Karpas-422 (cell line): ENCODE results near the gene OAS2. TPM values are rescaled to one million over a fixed set of nuclear protein-coding genes. Genes with fewer than 3 reads are reported as not detected.

Experiments
- DNase-seq: peaks from one replicate; pipeline ENCODE4 v3.0.0-alpha.2; 2015
- H2AFZ ChIP-seq: fragments of 200-600 bp; sonication (generic); 2 replicates; pipeline ENCODE4 v1.6.1; 2014; ENCODE audit warnings: antibody characterized with exemption, low read length, mixed read lengths
- H3K27ac ChIP-seq: fragments of 200-600 bp; sonication (generic); 2 replicates; pipeline ENCODE4 v1.5.1; 2014; ENCODE audit warnings: mild to moderate bottlenecking, low read length, moderate library complexity
- H3K27me3 ChIP-seq: fragments of 200-600 bp; sonication (generic); 2 replicates; pipeline ENCODE4 v1.6.1; 2014; ENCODE audit warnings: low read length, mixed read lengths
- H3K36me3 ChIP-seq: fragments of 200-600 bp; sonication (generic); 2 replicates; pipeline ENCODE4 v1.6.1; 2014; ENCODE audit warnings: low read length, mixed read lengths; ENCODE audit not compliant: insufficient read depth
- H3K4me1 ChIP-seq: fragments of 200-600 bp; sonication (generic); 2 replicates; pipeline ENCODE4 v1.6.1; 2014; ENCODE audit warnings: mild to moderate bottlenecking, low read length, mixed read lengths
- H3K4me2 ChIP-seq: fragments of 200-600 bp; sonication (generic); 2 replicates; pipeline ENCODE4 v1.6.1; 2014; ENCODE audit warnings: low read length, low read depth, mild to moderate bottlenecking; ENCODE audit not compliant: poor library complexity, severe bottlenecking
- H3K4me3 ChIP-seq: fragments of 200-600 bp; sonication (generic); 2 replicates; pipeline ENCODE4 v1.5.1; 2014; ENCODE audit warnings: mild to moderate bottlenecking, antibody characterized with exemption, low read length, mixed read lengths
- H3K79me2 ChIP-seq: fragments of 200-600 bp; sonication (generic); 2 replicates; pipeline ENCODE4 v1.6.1; 2014; ENCODE audit warnings: mild to moderate bottlenecking, low read length, mixed read lengths
- H3K9ac ChIP-seq: fragments of 200-600 bp; sonication (generic); 2 replicates; pipeline ENCODE4 v1.6.0; 2014; ENCODE audit warnings: low read length
- H3K9me2 ChIP-seq: fragments of 200-600 bp; sonication (generic), shearing (Covaris generic); replicated peaks from 2 replicates; pipeline ENCODE4 v1.6.0; 2014; ENCODE audit warnings: mild to moderate bottlenecking, low read length, moderate library complexity; ENCODE audit not compliant: insufficient read depth
- H3K9me3 ChIP-seq: fragments of 300-700, 200-600 bp; sonication (generic); 2 replicates; pipeline ENCODE4 v1.6.1; 2014; ENCODE audit warnings: low read length, mixed read lengths
- H4K20me1 ChIP-seq: fragments of 200-600 bp; sonication (generic); 2 replicates; pipeline ENCODE4 v1.6.1; 2014; ENCODE audit warnings: mild to moderate bottlenecking, antibody characterized with exemption, low read length, low read depth; ENCODE audit not compliant: insufficient read depth
- total RNA-seq: library from RNA; depleted of rRNA; stranded (reverse); fragments of >200 nt; shearing (Covaris generic); gene quantifications from 2 replicates; pipeline ENCODE4 v1.2.3, GENCODE V29; 2014; ENCODE audit warnings: low replicate concordance

Gene OAS2
- total RNA-seq, 1 experiment from 2014 or later, result 6.3 TPM

DNA sequence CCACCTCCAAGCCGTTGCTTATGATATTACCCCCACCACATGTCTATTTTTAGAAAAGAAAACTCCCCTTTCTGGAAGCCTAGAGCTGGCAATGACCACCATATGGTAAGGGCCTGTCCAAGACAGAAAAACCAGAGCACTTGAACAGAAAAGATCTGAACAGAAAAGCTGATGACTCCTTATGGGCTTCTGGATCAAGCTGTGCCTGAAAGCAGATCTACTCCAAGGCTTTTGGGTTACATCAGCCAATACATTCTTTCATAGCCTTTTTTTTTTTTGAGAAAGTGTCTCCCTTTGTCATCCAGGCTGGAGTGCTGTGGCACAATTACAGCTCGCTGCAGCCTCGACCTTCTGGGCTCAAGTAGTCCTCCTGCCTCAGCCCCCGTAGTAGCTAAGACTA lies 16.8 kb upstream of the OAS2 start:
- Histone ChIP-seq H3K36me3 (no peaks in the 10 kb centered on the region), H4K20me1 (no peaks in the 10 kb centered on the region)
- DNase-seq, result no peak

GRCh38 chr12:112962561-112962960 lies 15.8 kb upstream of the OAS2 start:
- Histone ChIP-seq H3K4me2 (no peak overlapping the region), H3K36me3 (no peaks in the 10 kb centered on the region), H3K4me3 (no peak overlapping the region), H3K27ac (no peak overlapping the region), H3K79me2 (no peaks in the 10 kb centered on the region), H3K27me3 (no peaks in the 10 kb centered on the region), H3K9me3 (no peaks in the 10 kb centered on the region), H3K4me1 (no peaks in the 10 kb centered on the region), H3K9me2 (no peaks in the 10 kb centered on the region), H2AFZ (no peak overlapping the region), H4K20me1 (no peaks in the 10 kb centered on the region), H3K9ac (no peak overlapping the region)
- DNase-seq, result no peak

More for the DNA sequence above, 16.8 kb upstream of the OAS2 start:
- Histone ChIP-seq H3K79me2 (no peaks in the 10 kb centered on the region), H3K4me2 (no peak overlapping the region), H3K27me3 (no peaks in the 10 kb centered on the region), H3K9me2 (no peaks in the 10 kb centered on the region), H2AFZ (no peak overlapping the region), H3K27ac (no peak overlapping the region), H3K4me3 (no peak overlapping the region), H3K9me3 (no peaks in the 10 kb centered on the region), H3K9ac (no peak overlapping the region), H3K4me1 (no peaks in the 10 kb centered on the region)

DNA sequence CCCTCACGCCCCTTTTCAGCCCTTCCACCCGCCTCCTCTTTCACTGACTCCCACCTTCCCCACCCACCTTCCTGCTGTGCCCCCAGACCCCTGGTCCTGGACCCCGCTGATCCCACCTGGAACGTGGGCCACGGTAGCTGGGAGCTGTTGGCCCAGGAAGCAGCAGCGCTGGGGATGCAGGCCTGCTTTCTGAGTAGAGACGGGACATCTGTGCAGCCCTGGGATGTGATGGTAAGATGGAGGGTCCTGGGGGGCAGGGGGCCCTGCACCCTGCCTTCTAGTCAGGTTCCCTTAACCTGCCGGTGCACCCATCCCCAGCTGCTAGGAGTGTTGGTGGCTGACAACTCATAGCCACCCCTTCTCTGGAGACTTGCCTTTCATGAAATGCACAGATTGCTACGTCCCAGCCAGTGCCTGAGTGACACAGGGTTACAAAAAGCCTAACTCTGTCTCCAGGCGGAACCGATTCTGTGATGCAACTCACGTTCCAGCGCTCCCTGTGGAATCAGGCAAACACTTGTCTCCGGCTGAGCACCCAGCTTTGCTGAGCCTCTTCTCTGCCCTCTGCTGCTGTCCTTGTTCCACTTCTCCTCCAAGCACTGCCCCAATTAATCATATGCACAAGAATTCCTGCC lies 15.0 kb upstream of the OAS2 start:
- Histone ChIP-seq H3K9me2 (no peaks in the 10 kb centered on the region), H3K36me3 (no peaks in the 10 kb centered on the region), H3K27me3 (no peaks in the 10 kb centered on the region)

DNA sequence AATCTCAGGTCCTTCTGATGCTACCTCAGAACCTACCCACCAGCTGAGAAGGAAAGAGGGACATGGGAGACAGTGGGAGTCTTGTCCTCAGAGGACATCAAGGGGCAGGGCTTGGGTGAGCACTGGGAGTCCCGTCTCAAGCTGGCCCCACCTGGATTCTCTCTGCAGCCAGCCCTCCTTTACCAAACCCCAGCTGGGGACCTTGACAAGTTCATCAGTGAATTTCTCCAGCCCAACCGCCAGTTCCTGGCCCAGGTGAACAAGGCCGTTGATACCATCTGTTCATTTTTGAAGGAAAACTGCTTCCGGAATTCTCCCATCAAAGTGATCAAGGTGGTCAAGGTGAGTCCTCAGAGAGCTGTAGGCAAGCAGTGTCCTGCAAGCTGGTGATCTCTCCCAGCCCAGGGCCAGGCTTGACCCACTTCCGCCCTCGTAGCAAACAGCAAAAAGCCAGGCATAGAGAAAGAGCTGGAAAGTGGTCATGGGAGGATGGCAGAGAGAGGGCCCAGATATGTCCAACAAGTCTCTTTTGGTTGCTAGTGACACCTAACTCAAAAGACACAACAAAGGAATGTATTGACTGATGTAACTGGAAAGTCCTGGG lies 14.2 kb upstream of the OAS2 start:
- H3K9me2 ChIP-seq, result no peaks in the 10 kb centered on the region
- no peak overlapping the region for H3K4me2 ChIP-seq
- no peak overlapping the region for H3K4me3 ChIP-seq
- H3K9me3 ChIP-seq, result no peaks in the 10 kb centered on the region
- no peaks in the 10 kb centered on the region for H3K79me2 ChIP-seq
- DNase-seq, result no peak
- H2AFZ ChIP-seq, result no peak overlapping the region
- no peak overlapping the region for H3K9ac ChIP-seq
- no peaks in the 10 kb centered on the region for H4K20me1 ChIP-seq
- H3K4me1 ChIP-seq, result no peaks in the 10 kb centered on the region
- no peaks in the 10 kb centered on the region for H3K36me3 ChIP-seq
- no peak overlapping the region for H3K27ac ChIP-seq
- no peaks in the 10 kb centered on the region for H3K27me3 ChIP-seq

More for the DNA sequence above, 15.0 kb upstream of the OAS2 start:
- DNase-seq, result no peak
- Histone ChIP-seq H3K79me2 (no peaks in the 10 kb centered on the region), H3K4me3 (no peak overlapping the region), H3K9me3 (no peaks in the 10 kb centered on the region), H4K20me1 (no peaks in the 10 kb centered on the region), H3K27ac (no peak overlapping the region), H2AFZ (no peak overlapping the region), H3K9ac (no peak overlapping the region), H3K4me1 (no peaks in the 10 kb centered on the region), H3K4me2 (no peak overlapping the region)

GRCh38 chr12:112964915-112965314 lies 13.4 kb upstream of the OAS2 start:
- Histone ChIP-seq H3K9me2 (no peaks in the 10 kb centered on the region), H3K4me1 (no peaks in the 10 kb centered on the region), H3K27me3 (no peaks in the 10 kb centered on the region), H3K36me3 (no peaks in the 10 kb centered on the region), H3K4me2 (no peak overlapping the region), H3K9ac (no peak overlapping the region), H3K79me2 (no peaks in the 10 kb centered on the region), H4K20me1 (no peaks in the 10 kb centered on the region), H2AFZ (no peak overlapping the region), H3K9me3 (no peaks in the 10 kb centered on the region), H3K4me3 (no peak overlapping the region), H3K27ac (no peak overlapping the region)
- no peak for DNase-seq

- Histone ChIP-seq H3K4me1 (no peaks in the 10 kb centered on the region), H3K36me3 (no peaks in the 10 kb centered on the region), H3K79me2 (no peaks in the 10 kb centered on the region), H3K4me3 (no peak overlapping the region), H3K27ac (no peak overlapping the region), H3K4me2 (no peak overlapping the region), H3K27me3 (no peaks in the 10 kb centered on the region), H3K9ac (no peak overlapping the region), H3K9me3 (no peaks in the 10 kb centered on the region), H2AFZ (no peak overlapping the region), H4K20me1 (no peaks in the 10 kb centered on the region), H3K9me2 (no peaks in the 10 kb centered on the region)
- DNase-seq, result no peak
These were observed 12.7 kb upstream of the OAS2 start for GRCh38 chr12:112965643-112966042.

DNA sequence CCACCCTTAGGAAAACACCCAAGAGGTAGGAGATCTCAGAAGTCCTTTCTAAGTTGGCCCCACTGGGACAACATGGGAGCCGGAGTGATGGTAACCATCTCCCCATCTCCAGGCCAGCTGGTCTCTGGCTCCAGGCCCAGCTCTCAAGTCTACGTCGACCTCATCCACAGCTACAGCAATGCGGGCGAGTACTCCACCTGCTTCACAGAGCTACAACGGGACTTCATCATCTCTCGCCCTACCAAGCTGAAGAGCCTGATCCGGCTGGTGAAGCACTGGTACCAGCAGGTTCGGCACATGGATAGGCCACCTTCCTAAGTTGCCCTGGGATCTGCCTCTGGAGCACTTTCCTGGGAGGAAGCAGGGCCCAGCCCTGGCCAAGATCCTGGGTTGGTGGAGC lies 11.0 kb upstream of the OAS2 start:
- no peak overlapping the region for H3K27ac ChIP-seq
- no peaks in the 10 kb centered on the region for H3K27me3 ChIP-seq
- no peak overlapping the region for H3K9ac ChIP-seq
- no peaks in the 10 kb centered on the region for H4K20me1 ChIP-seq
- H3K79me2 ChIP-seq, result no peaks in the 10 kb centered on the region
- no peaks in the 10 kb centered on the region for H3K4me1 ChIP-seq
- no peak overlapping the region for H3K4me3 ChIP-seq
- H3K4me2 ChIP-seq, result no peak overlapping the region
- DNase-seq, result no peak
- H2AFZ ChIP-seq, result no peak overlapping the region
- H3K9me3 ChIP-seq, result no peaks in the 10 kb centered on the region
- no peaks in the 10 kb centered on the region for H3K36me3 ChIP-seq
- H3K9me2 ChIP-seq, result no peaks in the 10 kb centered on the region

- Histone ChIP-seq H3K4me1 (no peaks in the 10 kb centered on the region), H3K79me2 (no peaks in the 10 kb centered on the region), H4K20me1 (no peaks in the 10 kb centered on the region), H3K36me3 (no peaks in the 10 kb centered on the region), H3K4me2 (no peak overlapping the region), H3K9ac (no peak overlapping the region), H3K27me3 (no peaks in the 10 kb centered on the region), H3K9me2 (no peaks in the 10 kb centered on the region), H3K4me3 (no peak overlapping the region), H3K27ac (no peak overlapping the region), H2AFZ (no peak overlapping the region), H3K9me3 (no peaks in the 10 kb centered on the region)
- DNase-seq, result no peak
These were observed 10.5 kb upstream of the OAS2 start for GRCh38 chr12:112967858-112968257.
